Activated naive CD4-positive, alpha-beta T cell treated with anti-CD3 and anti-CD28 coated beads, Interleukin-2, amount 10 ng/mL, durations not matched to agents 7 days and 5 days (primary cell): Measurements from ENCODE around the gene RMI2.

ENCODE experiments used
- CTCF ChIA-PET: fragments of 350-600 bp; sonication (Branson Sonifier 250); formaldehyde crosslinking; loops from one replicate; lab custom pipeline; 2021; ENCODE audit warnings: antibody characterized with exemption; lab: Charles Lee
- DNase-seq: peaks from one replicate; pipeline ENCODE4 v3.0.0-alpha.2; 2020
- H3K27ac Mint-ChIP-seq: one replicate; pipeline ENCODE4 v1.8.0; 2021; ENCODE audit warnings: mild to moderate bottlenecking, moderate library complexity, mixed read lengths
- H3K27me3 Mint-ChIP-seq: one replicate; pipeline ENCODE4 v1.8.0; 2021; ENCODE audit warnings: mild to moderate bottlenecking, mixed read lengths
- H3K36me3 Mint-ChIP-seq: one replicate; pipeline ENCODE4 v1.8.0; 2021; ENCODE audit warnings: mixed read lengths
- H3K4me1 Mint-ChIP-seq: one replicate; pipeline ENCODE4 v1.8.0; 2021; ENCODE audit warnings: mixed read lengths
- H3K4me3 Mint-ChIP-seq: one replicate; pipeline ENCODE4 v1.8.0; 2021; ENCODE audit warnings: mild to moderate bottlenecking, moderate library complexity, mixed read lengths
- H3K9me3 Mint-ChIP-seq: one replicate; pipeline ENCODE4 v1.8.0; 2021; ENCODE audit warnings: mixed read lengths

RMI2 gene

DNA sequence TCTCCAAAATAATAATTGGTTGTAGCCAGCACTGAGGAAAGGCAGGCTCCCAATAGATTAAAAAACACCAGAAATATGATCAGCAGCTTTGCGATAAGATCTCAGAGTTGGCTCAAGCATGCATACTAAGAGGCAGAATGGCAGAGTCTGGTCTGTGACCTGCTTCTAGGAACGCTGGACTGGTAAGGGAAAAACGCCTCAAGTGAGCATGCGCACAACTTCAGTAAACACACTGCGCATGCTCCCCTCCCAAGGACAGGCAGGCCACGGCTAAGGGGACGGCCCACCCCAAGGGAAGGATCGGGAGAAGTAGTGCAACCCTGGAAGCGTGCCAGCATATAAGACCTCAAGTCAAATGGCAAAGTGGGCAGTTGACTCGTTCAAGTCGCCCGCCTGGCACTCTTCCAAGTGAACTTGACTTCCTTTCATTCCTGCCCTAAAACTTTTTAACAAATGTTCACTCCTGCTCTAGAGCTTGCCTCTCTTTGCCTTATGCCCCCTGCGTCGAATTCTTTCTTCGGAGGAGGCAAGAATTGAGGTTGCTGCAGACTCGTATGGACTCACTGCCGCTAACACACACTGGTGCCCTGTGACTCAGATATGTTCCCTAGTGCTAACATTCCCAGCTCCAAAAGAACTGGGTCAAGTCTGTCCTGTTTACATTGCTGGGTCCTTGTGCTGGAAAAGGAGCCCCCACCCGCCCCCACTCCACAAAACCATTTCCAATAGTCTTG is 41.7 kb upstream of the RMI2 start:
- CTCF ChIA-PET = no interaction called here

DNA sequence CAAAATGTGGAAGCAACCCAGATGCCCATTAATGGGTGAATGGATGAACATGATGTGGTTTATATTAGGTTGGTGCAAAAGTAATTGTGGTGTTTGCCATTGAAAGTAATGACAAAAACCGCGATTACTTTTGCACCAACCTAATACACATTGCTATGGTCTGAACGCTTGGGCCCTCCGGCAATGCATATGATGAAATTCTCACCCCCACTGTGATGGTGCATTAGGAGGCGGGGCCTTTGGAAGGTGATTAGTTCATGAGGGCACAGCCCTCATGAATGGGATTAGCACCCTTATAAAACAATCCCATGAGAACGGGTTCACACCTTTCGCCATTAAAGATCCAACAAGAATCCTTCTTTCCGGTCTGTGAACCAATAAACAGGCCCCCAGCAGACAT is 38.9 kb upstream of the RMI2 start:
- DNase-seq = no peak
- CTCF ChIA-PET = no interaction called here
- H3K9me3 Mint-ChIP-seq = no peaks in the 10 kb centered on the region
- peaks cover 1% of the 10 kb centered on the region for H3K36me3 Mint-ChIP-seq
- no peak overlapping the region for H3K4me3 Mint-ChIP-seq
- peaks cover 67% of the 10 kb centered on the region for H3K4me1 Mint-ChIP-seq
- H3K27ac Mint-ChIP-seq = no peak overlapping the region
- H3K27me3 Mint-ChIP-seq = peaks cover 12% of the 10 kb centered on the region

More for the DNA sequence above, 41.7 kb upstream of the RMI2 start:
- H3K4me3 Mint-ChIP-seq = no peak overlapping the region
- no peaks in the 10 kb centered on the region for H3K36me3 Mint-ChIP-seq
- H3K27me3 Mint-ChIP-seq = peaks cover 12% of the 10 kb centered on the region
- no peak for DNase-seq
- H3K9me3 Mint-ChIP-seq = no peaks in the 10 kb centered on the region
- H3K4me1 Mint-ChIP-seq = peaks cover 65% of the 10 kb centered on the region
- no peak overlapping the region for H3K27ac Mint-ChIP-seq

DNA sequence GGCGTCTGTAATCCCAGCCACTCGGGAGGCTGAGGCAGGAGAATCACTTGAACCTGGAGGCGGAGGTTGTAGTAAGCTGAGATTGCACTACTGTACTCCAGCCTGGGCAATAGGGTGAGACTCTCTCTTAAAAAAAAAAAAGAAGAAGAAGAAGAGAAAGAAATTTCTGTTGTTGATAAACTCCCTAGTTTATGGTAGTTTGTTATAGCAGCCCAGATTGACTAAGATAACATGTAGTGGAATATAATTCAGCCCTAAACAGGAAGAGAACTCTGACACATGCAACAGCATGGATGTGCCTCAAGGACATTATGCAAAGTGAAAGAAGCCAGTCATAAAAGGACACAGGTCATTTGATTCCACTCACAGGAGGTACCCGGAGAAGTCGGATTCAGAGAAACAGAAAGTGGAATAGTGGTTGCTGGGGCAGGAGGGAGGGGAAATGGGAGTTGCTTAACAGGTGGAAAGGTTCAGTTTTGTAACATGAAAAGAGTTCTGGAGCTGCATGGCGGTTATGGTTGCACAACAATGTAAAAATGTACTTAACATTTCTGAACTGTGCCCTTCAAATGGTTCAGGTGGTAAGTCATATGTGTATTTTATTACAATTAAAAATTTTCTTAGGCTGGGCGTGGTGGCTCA is 38.1 kb upstream of the RMI2 start:
- CTCF ChIA-PET = interaction anchor here (1.0 to 1.1 kb wide), 2 partner anchors 9 to 10 kb away, joined by 3 read pairs; no protein-coding TSS in a partner anchor
- H3K9me3 Mint-ChIP-seq = no peaks in the 10 kb centered on the region
- DNase-seq = no peak
- peaks cover 12% of the 10 kb centered on the region for H3K27me3 Mint-ChIP-seq
- peaks cover 1% of the 10 kb centered on the region for H3K36me3 Mint-ChIP-seq
- no peak overlapping the region for H3K4me3 Mint-ChIP-seq
- peaks cover 69% of the 10 kb centered on the region for H3K4me1 Mint-ChIP-seq
- peak overlapping the region; percentile 22 for H3K27ac Mint-ChIP-seq

DNA sequence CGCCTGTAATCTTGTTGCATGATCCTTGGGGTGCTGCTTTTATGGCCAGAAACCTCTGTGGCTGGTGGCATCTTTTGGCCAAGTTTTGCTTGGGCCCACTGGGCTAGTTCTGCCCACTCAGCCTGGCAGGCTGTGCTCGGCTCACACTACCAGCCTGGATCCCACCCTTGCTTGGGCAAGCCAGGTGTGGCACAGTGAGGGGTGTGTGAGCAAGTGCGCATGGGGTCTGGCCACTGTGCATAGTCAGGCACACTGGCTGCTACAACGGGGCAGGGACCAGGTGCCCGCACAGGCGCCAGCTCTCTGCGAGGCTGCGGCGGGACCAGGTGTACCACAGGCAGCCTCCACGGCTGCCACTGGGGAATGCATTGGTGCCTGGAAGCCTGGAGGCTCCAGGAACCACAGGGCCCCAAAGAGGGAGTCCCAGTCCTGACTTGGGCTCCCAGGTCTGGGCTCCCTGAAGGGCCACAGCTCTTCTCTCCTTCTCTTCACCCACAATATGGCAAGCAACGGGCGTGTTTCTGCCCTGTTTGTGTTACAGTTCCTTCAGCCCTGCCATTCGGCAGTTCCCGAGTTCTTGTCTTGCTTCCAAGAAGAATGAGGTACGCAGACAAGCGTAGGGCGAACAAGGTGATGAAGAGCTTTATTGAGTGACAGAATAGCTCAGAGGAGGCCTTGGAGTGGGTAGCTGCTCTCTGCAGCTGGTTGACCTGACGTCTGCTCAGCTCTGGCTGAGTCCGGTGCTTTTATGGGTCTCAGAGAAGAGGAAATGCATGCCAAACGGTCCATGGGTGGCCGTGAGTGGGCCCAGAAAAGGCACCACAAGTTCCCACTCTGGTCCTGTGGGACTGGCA is 37.4 kb upstream of the RMI2 start:
- Mint-ChIP-seq H3K4me3 (no peak overlapping the region), H3K9me3 (no peaks in the 10 kb centered on the region), H3K27me3 (peaks cover 12% of the 10 kb centered on the region), H3K27ac (peak overlapping the region; percentile 60), H3K36me3 (peaks cover 2% of the 10 kb centered on the region), H3K4me1 (peaks cover 71% of the 10 kb centered on the region)
- no peak for DNase-seq
- CTCF ChIA-PET = interaction anchor here (1.0 to 1.1 kb wide), 2 partner anchors 9 to 11 kb away, joined by 3 read pairs; no protein-coding TSS in a partner anchor

DNA sequence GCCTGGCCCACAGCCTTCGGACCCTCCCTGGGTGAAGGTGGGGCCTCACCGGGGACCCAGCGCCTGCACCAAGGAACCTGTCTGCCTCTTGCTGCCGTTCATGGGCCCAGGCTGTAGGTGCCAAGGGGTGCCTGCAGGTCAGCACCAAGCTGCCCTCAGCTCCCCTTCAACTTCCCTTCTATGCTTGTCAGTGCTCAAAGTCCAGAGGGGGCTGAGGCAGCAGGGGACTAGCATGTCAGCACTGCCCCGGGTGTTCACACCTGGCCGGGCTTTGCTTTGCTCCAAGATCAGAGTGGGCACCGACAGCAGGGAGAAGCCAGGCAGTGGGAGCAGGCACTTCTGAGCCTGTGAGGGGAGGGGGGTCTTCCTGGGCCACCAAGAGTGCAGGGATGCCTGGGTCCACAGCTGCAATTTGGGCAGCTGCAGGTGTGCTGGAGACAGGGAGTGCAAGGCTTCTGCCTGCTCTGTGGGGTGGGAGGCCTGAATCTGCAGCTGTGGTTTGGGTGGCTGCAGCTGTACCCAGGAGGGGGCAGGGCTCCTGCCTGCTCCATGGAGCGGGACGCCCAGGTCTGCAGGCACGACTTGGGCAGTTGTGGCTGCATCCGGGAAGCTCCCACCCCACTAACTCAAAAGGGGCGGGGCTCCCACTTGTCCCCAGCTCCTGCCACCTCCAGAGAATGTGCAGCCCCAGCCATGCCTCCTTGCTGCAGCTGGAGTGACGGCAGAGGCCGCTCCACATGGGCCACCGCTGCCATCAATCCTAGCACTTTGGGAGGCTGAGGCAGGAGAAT is 36.6 kb upstream of the RMI2 start:
- Mint-ChIP-seq H3K36me3 (peaks cover 5% of the 10 kb centered on the region), H3K9me3 (no peaks in the 10 kb centered on the region), H3K27me3 (peaks cover 6% of the 10 kb centered on the region), H3K27ac (peak overlapping the region; percentile 60), H3K4me3 (no peak overlapping the region), H3K4me1 (peaks cover 76% of the 10 kb centered on the region)
- CTCF ChIA-PET = interaction anchor here (1.0 to 1.1 kb wide), 2 partner anchors 10 kb away, joined by 3 to 4 read pairs; no protein-coding TSS in a partner anchor
- DNase-seq = peak; percentile 41

DNA sequence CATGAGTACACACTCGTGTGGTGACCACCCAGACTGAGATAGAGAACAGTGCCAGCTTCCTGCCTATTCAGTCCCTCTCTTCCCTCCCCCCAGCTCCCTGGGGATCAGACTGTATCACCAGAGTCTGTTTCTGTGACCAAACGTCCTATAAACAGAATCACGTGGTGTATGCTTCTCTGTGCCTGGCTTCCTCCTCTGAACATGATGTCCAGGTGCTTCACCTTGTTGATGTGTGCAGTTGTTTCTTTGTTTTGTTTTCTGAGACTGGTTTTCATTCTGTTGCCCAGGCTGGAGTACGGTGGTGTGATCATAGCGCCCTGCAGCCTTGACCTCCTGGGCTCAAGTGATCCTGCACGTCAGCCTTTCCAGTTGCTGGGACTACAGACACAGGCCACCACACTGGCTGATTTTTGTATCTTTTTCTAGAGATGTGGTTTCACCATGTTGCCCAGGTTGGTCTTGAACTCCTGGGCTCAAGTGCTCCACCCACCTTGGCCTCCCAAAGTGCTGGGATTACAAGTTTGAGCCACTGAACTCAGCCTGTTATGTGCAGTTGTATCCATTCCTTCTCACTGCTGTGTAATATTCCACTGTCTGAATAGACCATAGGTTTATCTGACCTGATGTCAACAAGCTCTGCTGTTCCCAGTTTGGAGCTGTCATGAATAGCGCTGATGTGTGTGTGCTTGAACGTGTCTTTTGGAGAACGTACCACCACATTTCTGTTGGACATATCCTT is 35.2 kb upstream of the RMI2 start:
- H3K4me3 Mint-ChIP-seq = no peak overlapping the region
- no peaks in the 10 kb centered on the region for H3K9me3 Mint-ChIP-seq
- CTCF ChIA-PET = interaction anchor here (0.6 to 3.1 kb wide), 5 partner anchors 12 to 347 kb away, joined by 3 to 20 read pairs (median 4); no protein-coding TSS in a partner anchor
- H3K4me1 Mint-ChIP-seq = peaks cover 86% of the 10 kb centered on the region
- DNase-seq = no peak
- peaks cover 2% of the 10 kb centered on the region for H3K27me3 Mint-ChIP-seq
- H3K27ac Mint-ChIP-seq = peak overlapping the region; percentile 93
- peaks cover 5% of the 10 kb centered on the region for H3K36me3 Mint-ChIP-seq

DNA sequence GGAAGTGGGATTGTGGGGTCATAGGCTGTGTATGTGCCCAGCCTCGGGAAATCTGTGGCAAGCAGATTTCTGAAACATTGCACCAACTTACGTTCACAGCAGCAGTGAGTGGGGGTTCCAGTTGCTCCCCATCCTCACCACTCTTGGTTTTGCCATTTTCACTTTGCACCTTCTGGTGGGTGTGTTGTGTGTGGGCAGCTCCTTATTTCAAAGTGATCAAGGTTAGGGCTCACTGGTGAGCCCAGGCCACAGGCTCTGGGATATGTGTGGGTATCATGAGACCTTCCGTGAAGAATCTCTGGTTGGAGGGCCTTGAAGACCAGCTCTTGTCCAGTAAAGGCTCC is 34.7 kb upstream of the RMI2 start:
- CTCF ChIA-PET = interaction anchor here (0.6 to 3.1 kb wide), 5 partner anchors 14 to 347 kb away, joined by 3 to 20 read pairs (median 4); no protein-coding TSS in a partner anchor
- no peak for DNase-seq
- no peak overlapping the region for H3K4me3 Mint-ChIP-seq
- H3K27me3 Mint-ChIP-seq = no peaks in the 10 kb centered on the region
- peaks cover 5% of the 10 kb centered on the region for H3K36me3 Mint-ChIP-seq
- H3K9me3 Mint-ChIP-seq = no peaks in the 10 kb centered on the region
- H3K27ac Mint-ChIP-seq = peak overlapping the region; percentile 93
- peaks cover 86% of the 10 kb centered on the region for H3K4me1 Mint-ChIP-seq

DNA sequence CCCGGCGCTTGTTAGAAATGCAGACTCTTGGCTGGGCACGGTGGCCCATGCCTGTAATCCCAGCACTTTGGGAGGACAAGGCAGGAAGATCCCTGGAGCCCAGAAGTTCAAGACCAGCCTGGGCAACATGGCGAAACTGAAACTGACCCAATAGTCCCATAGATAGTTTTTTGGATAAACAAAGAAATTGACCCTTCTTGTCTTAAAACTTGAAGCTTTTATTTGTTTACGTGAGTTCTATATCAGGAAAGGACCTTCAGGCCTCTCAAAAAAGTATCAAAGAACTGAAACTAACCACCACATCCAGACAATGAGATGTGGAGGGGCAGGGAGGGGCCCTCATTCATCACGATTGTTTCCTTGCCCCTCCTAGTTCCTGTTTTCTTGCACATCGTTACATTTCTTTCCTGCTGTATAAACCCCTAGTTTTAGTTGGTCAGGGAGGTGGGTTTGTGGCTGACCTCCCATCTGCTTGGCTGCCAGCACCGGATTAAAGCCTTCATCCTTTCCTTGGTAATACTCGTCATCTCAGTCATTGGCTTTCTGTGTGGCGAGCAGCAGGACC is 34.2 kb upstream of the RMI2 start:
- no peaks in the 10 kb centered on the region for H3K27me3 Mint-ChIP-seq
- peaks cover 6% of the 10 kb centered on the region for H3K36me3 Mint-ChIP-seq
- DNase-seq = peak; percentile 82
- H3K4me1 Mint-ChIP-seq = peaks cover 84% of the 10 kb centered on the region
- H3K9me3 Mint-ChIP-seq = no peaks in the 10 kb centered on the region
- peak overlapping the region; percentile 93 for H3K27ac Mint-ChIP-seq
- H3K4me3 Mint-ChIP-seq = peak overlapping the region; percentile 2
- CTCF ChIA-PET = interaction anchor here (0.6 to 3.1 kb wide), 5 partner anchors 14 to 348 kb away, joined by 3 to 20 read pairs (median 4); no protein-coding TSS in a partner anchor

DNA sequence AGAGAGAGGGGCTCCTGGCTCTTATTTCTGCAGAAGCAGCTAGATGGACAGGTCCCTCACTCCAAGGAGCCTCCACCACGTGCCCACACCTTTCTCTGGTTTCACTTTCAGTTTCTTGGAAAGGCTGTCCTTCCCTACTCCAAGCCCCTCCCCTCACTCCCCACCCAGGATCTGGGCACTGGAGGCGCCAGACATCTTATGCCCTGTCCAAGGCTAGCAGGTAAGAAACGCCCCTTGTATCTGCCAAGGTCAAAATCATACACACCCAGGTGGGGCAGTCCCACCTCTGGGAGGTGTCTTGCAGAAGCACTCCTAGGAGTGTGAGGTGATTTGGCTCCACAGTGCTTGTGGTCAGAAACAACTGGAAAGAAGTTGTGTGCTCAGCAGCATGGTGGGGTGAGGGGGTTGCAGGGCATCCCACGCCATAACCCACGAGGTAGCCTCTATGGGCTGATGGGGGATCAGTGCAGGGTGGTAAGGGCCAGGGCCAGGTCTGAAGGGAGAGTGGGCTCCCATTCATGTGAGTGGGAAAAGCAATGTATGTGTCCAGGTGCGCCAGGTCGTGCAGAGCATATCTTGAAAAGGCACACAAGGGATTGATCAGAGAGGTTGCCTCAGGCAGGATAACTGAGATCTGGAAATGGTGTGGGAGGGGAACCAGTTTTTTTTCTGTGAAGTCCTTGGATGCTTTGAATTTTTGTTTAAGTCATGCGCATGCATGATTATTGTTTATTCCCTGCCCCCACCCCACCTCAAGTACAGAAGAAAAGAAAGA is 32.4 kb upstream of the RMI2 start:
- Mint-ChIP-seq H3K4me1 (peaks cover 83% of the 10 kb centered on the region), H3K4me3 (peak overlapping the region; percentile 9), H3K9me3 (no peaks in the 10 kb centered on the region), H3K36me3 (peaks cover 7% of the 10 kb centered on the region), H3K27me3 (no peaks in the 10 kb centered on the region), H3K27ac (peak overlapping the region; percentile 92)
- CTCF ChIA-PET = interaction anchor here (1.1 to 1.7 kb wide), 4 partner anchors 14 to 58 kb away, joined by 3 to 4 read pairs (median 4); no protein-coding TSS in a partner anchor
- peak; percentile 73 for DNase-seq

DNA sequence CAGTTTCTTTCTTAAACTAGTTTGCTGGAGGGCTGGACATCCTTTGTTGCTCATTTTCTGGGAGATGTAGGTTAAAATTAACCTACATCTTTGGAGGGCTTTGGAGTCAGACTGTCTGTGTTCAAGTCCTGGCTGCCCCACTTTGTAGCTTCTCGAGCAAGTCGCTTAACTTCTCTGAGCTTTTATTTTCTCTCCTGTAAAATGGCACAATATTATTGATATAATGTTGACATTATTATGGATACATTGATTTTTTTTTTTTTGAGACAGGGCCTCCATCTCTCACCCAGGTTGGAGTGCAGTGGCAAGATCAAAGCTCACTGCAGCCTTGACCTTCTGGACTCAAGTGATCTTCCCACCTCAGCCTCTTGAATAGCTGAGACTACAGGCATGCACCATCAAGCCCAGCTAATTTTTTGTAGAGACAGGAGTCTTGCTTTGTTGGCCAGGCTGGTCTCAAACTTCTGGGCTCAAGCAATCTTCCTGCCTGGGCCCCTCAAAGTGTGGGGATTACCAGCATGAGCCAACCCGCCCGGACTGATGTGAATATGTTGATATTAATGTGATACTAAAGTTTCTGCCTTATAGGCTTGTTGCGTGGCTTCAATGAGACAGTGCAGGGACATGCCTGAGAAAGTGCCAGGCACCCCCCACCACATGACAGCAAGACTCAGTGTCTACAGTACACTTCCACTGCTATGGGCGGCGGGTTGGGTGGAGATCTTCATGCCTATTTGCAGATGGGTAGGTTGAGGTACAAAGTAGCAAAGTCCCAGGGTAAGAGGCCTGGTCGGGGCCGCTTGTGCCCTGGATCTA is 31.6 kb upstream of the RMI2 start:
- Mint-ChIP-seq H3K4me3 (no peak overlapping the region), H3K9me3 (no peaks in the 10 kb centered on the region), H3K27me3 (no peaks in the 10 kb centered on the region), H3K27ac (peak overlapping the region; percentile 20), H3K4me1 (peaks cover 79% of the 10 kb centered on the region), H3K36me3 (peaks cover 7% of the 10 kb centered on the region)
- CTCF ChIA-PET = no interaction called here
- DNase-seq = no peak

DNA sequence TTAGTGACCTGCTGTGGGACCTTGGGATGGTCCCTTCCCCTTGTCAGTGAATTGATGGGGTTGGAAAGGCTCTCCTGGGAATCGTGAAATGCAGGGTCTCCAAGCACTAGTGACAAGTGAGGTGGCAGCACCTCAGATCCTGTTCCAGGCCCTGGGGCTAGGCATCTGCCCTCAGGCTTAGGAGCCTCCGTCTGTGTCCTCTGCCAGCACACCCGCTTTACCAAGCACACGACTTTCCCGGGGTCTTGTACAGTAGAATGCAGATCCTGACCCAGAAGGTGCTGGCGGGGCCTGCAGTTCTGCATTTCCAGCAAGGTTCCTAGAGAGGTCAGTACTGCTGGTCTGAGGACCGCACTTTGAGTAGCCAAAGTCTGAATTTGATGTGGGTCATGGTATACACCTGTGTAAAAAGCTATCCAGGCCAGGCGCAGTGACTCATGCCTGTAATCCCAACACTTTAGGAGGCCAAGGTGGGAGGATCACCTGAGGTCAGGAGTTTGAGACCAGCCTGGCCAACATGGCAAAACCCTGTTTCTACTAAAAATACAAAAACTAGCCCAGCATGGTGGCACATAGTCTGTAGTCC is 30.9 kb upstream of the RMI2 start:
- no peak for DNase-seq
- no peak overlapping the region for H3K4me3 Mint-ChIP-seq
- no peak overlapping the region for H3K27ac Mint-ChIP-seq
- H3K27me3 Mint-ChIP-seq = no peaks in the 10 kb centered on the region
- H3K9me3 Mint-ChIP-seq = no peaks in the 10 kb centered on the region
- H3K36me3 Mint-ChIP-seq = peaks cover 7% of the 10 kb centered on the region
- H3K4me1 Mint-ChIP-seq = peaks cover 77% of the 10 kb centered on the region
- CTCF ChIA-PET = no interaction called here
